ENCODE measurements around the gene VIPR2.

Gene VIPR2

DNA sequence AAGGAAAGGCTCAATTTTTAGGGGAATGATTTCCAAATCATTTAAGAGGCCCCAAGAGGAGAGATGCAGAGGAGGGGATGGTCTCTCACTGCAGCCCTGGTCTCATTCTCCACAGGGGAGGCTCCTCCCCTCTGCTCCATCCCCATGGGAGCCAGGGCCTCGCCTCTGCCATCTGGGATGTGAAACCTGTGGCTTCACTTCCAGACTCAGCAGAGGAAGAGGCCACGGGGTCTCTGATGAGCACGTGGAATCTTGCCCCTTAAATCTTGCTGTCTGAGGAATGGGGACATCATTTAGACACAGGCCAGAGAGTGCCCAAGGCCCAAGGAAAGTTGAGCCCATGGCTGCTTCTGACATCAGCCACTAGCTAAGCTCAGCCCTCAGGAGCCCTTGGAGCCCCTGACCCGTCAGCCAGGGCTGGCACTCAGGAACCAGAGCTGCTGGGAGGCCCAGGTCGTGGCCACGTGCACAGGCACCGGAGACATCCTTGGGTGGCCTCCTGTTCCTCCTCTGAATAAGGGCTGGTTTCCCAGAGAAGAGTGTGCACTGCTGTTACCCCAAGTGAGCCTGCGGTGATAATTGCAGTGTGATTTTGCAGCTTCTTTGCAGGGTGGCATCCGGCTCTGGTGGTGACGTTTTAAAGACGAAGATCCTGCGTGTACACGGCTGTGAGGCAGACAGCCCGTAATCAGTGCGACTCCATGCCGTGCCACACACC lies 50.5 kb downstream of the VIPR2 start:
- FAIRE-seq (no peak), DNase-seq (ENCODE audit: insufficient read length, low spot score) (no peak)
- TF ChIP-seq POLR2AphosphoS5 (IDR thresholded peaks at IDR 0.05; ENCODE audit: low read depth, low read length), result no peak
- no peak for TF ChIP-seq POU2F2 (IDR thresholded peaks at IDR 0.05; ENCODE audit: low read depth, low read length)
- no peak for TF ChIP-seq TAF1 (IDR thresholded peaks at IDR 0.05; ENCODE audit: low read depth, low read length)
- TF ChIP-seq SPI1 (IDR thresholded peaks at IDR 0.05; ENCODE audit: low read depth, low read length), result no peak
- no peak for TF ChIP-seq PAX5 (IDR thresholded peaks at IDR 0.05; ENCODE audit: insufficient read depth, low read length, severe bottlenecking)
- TF ChIP-seq POLR2A (IDR thresholded peaks at IDR 0.05; ENCODE audit: low read depth, low read length), result no peak

DNA sequence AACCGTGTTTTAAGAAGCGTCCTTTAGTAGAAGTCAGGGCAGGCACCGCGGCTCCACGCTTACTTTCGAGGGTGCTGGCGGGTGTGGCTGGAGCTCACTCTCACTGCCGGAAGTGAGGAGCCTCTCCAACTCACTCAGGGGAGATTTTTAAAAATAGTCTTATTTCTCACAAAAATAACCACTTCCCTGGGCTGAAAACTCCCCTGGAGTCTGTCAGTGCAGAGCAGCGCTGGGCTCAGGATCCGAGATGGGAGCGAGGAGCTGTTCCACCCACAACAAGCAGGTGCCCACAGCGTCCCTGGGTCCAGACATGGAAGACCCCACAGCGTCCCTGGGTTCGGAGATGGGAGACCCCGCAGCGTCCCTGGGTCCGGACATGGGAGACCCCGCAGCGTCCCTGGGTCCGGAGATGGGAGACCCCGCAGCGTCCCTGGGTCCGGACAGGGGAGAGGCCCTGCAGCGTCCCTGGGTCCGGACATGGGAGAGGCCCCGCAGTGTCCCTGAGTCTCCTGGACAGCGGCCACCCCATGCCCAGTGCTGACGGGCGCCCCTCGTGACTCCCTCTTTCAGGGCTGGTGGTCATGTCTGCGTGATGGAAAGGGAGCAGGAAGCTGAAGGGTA lies 51.2 kb downstream of the VIPR2 start:
- DNase-seq (ENCODE audit: insufficient read length, low spot score) (no peak), FAIRE-seq (no peak)
- TF ChIP-seq POLR2A (IDR thresholded peaks at IDR 0.05; ENCODE audit: low read depth, low read length), result no peak
- TF ChIP-seq POLR2AphosphoS5 (IDR thresholded peaks at IDR 0.05; ENCODE audit: low read depth, low read length), result no peak
- no peak for TF ChIP-seq POU2F2 (IDR thresholded peaks at IDR 0.05; ENCODE audit: low read depth, low read length)
- no peak for TF ChIP-seq SPI1 (IDR thresholded peaks at IDR 0.05; ENCODE audit: low read depth, low read length)
- no peak for TF ChIP-seq TAF1 (IDR thresholded peaks at IDR 0.05; ENCODE audit: low read depth, low read length)
- no peak for TF ChIP-seq PAX5 (IDR thresholded peaks at IDR 0.05; ENCODE audit: insufficient read depth, low read length, severe bottlenecking)

DNA sequence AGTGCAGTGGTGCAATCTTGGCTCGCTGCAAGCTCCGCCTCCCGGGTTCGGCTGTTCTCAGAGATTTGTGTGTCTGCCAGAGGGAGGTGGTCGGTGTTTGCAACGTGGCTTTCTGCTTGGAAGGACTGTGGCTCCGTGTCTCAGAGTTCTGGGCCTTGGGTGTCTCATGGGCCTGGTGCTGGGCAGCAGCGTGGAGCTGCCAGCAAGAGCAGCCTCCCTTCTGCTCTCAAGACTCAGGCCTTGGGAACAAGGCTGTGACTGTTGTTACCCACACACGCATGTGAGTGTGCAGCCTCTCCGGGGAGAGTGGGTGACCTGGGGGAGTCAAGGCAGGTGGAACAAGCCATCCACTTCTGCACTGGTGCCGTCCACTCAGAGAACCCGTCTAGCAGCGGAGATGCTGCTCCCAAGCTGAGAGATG lies 52.0 kb downstream of the VIPR2 start:
- FAIRE-seq (no peak), DNase-seq (ENCODE audit: insufficient read length, low spot score) (no peak)
- TF ChIP-seq POLR2AphosphoS5 (IDR thresholded peaks at IDR 0.05; ENCODE audit: low read depth, low read length) (no peak), TAF1 (IDR thresholded peaks at IDR 0.05; ENCODE audit: low read depth, low read length) (no peak), POLR2A (IDR thresholded peaks at IDR 0.05; ENCODE audit: low read depth, low read length) (no peak), POU2F2 (IDR thresholded peaks at IDR 0.05; ENCODE audit: low read depth, low read length) (no peak), SPI1 (IDR thresholded peaks at IDR 0.05; ENCODE audit: low read depth, low read length) (no peak), PAX5 (IDR thresholded peaks at IDR 0.05; ENCODE audit: insufficient read depth, low read length, severe bottlenecking) (no peak)

DNA sequence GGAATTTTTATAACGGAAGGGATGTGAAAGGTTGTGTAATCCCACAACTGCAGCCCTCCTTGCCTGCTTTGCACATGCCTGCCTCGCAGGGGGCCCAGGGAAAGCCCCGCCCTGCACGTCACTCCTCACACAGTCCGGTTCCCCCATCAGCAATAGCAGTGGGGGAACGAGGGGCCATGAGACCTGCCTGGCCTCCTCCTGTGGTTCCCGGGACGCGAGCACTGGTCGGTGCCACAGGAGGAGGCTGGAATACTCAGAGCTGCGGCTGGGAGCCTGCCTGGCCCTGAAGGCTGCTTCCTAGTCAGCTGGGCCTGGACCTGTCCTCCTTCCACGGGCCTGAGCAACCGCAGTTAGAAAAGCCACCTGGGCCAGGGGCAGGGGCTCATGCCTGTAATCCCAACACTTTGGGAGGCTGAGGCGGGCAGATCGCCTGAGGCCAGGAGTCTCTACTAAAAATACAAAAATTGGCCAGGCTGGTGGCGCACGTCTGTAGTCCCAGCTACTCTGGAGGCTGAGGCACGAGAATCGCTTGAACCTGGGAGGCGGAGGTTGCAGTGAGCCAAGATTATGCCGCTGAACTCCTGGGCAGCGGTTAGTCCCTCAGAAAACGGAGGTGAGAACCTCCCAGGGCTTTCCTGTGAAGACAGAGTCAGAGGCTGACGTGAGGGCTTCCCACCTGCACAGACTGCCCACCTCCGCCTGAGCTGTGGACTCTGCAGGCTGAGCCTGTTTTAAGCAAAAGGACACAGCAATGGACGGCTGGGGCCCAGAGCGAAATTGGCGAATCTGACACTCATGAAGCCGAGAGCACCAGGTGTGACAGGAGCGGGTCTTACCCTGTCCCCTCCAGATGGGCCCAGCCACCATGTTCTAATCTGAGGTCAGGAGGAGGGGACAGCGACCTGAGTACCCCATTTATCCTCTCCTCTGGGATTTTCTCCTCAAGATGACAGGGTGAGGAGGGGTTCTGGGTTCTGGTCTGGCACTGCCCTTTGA lies 52.9 kb downstream of the VIPR2 start:
- FAIRE-seq, result no peak
- TF ChIP-seq TAF1 (IDR thresholded peaks at IDR 0.05; ENCODE audit: low read depth, low read length) (no peak), POLR2AphosphoS5 (IDR thresholded peaks at IDR 0.05; ENCODE audit: low read depth, low read length) (no peak), POU2F2 (IDR thresholded peaks at IDR 0.05; ENCODE audit: low read depth, low read length) (no peak), POLR2A (IDR thresholded peaks at IDR 0.05; ENCODE audit: low read depth, low read length) (no peak), SPI1 (IDR thresholded peaks at IDR 0.05; ENCODE audit: low read depth, low read length) (no peak), PAX5 (IDR thresholded peaks at IDR 0.05; ENCODE audit: insufficient read depth, low read length, severe bottlenecking) (no peak)

DNA sequence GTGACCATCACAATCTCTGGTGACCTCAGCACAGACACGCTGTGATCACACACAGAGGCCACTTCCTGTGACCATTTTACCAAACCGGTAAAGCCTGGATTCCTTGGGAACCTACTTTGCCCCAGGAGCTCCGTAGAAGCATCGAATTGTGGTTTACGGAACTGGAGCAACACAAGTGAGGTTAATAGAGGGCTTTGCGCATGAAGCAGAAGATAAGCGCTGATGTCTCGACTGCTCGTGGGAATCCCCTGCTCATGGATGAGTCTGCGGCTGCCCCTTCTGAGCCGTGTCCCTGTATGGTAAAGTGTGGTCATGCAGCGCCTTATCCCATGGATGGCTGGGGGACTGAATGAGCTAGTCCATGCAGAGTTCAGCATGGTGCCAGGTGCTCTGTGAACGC lies 53.6 kb downstream of the VIPR2 start:
- DNase-seq (ENCODE audit: insufficient read length, low spot score) (no peak), FAIRE-seq (no peak)
- no peak for TF ChIP-seq TAF1 (IDR thresholded peaks at IDR 0.05; ENCODE audit: low read depth, low read length)
- TF ChIP-seq POLR2AphosphoS5 (IDR thresholded peaks at IDR 0.05; ENCODE audit: low read depth, low read length), result no peak
- no peak for TF ChIP-seq POLR2A (IDR thresholded peaks at IDR 0.05; ENCODE audit: low read depth, low read length)
- no peak for TF ChIP-seq PAX5 (IDR thresholded peaks at IDR 0.05; ENCODE audit: insufficient read depth, low read length, severe bottlenecking)
- TF ChIP-seq SPI1 (IDR thresholded peaks at IDR 0.05; ENCODE audit: low read depth, low read length), result no peak
- TF ChIP-seq POU2F2 (IDR thresholded peaks at IDR 0.05; ENCODE audit: low read depth, low read length), result no peak

More for the DNA sequence above, 52.9 kb downstream of the VIPR2 start:
- DNase-seq (ENCODE audit: insufficient read length, low spot score), result no peak

DNA sequence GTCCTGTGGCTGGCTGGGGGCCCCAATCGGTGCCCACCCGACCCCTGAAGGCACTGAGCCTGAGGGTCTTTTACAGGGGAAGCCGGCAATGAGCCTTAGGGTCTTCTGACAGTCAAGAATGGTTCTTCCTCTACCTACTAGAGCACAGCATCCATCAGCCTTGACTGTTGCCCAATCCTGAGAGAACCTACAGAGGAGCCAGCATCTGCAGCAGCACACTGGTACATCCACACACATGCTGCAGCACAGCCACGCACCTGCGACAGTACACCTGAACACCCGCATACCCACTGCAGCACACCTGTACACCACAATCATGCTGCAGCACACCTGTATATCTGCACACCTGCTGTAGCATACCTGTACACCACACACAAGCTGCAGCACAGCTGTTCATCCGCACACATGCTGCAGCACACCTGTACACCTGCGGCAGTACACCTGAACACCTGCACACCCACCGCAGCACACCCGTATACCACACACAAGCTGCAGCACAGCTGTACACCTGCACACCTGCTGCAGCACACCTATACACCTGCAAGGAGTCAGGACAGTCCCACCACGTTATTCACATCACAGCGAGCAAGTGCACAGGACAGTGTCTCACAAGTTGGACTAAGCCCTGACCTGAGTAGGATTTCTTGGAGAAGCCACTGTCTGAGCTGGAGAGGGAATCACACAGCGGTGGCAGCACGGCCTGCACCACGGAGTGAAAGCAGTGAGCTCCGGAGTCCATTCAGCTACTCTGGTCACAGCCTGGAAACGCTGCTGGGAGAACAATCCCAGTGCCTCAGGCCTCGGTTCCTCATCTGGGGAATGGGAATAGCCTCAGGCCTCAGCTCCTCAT lies 56.4 kb downstream of the VIPR2 start:
- FAIRE-seq, result no peak
- DNase-seq (ENCODE audit: insufficient read length, low spot score), result no peak

DNA sequence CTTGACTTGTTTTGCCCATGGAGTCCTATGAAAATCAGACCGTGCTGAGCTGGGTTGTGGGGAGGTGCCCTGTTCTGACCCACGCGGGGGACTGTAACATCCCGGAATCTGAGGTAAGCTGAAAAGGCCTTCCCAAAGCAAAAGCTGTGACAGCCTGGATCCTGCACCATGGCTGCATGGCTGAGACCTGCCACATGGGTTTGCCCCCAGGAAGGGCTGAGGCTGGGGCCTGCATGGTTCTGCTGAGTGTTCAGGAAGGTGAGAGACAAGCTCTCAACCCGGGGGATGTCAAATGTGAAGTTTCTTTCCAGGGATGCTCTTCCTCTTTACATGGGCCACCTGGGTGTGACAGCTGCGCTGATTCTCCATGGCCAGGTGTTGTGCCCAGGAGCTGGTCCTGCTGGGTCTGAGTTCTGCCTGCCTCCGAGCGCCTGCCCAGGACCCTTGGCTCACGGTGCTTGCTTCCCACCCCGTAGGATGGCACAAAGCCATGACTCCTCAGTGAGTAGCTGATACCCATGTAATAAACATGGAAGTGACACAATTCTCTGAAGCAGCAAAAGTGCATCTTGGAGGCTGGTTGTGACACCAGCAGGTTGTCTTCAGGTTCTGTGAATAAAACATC lies 58.3 kb downstream of the VIPR2 start:
- FAIRE-seq, result no peak
- TF ChIP-seq POLR2A (IDR thresholded peaks at IDR 0.05; ENCODE audit: low read depth, low read length) (no peak), PAX5 (IDR thresholded peaks at IDR 0.05; ENCODE audit: insufficient read depth, low read length, severe bottlenecking) (no peak), SPI1 (IDR thresholded peaks at IDR 0.05; ENCODE audit: low read depth, low read length) (no peak), POLR2AphosphoS5 (IDR thresholded peaks at IDR 0.05; ENCODE audit: low read depth, low read length) (no peak), POU2F2 (IDR thresholded peaks at IDR 0.05; ENCODE audit: low read depth, low read length) (no peak), TAF1 (IDR thresholded peaks at IDR 0.05; ENCODE audit: low read depth, low read length) (no peak)
- no peak for DNase-seq (ENCODE audit: insufficient read length, low spot score)

More for the DNA sequence above, 56.4 kb downstream of the VIPR2 start:
- TF ChIP-seq POLR2A (IDR thresholded peaks at IDR 0.05; ENCODE audit: low read depth, low read length), result no peak
- TF ChIP-seq SPI1 (IDR thresholded peaks at IDR 0.05; ENCODE audit: low read depth, low read length), result no peak
- no peak for TF ChIP-seq TAF1 (IDR thresholded peaks at IDR 0.05; ENCODE audit: low read depth, low read length)
- TF ChIP-seq POU2F2 (IDR thresholded peaks at IDR 0.05; ENCODE audit: low read depth, low read length), result no peak
- no peak for TF ChIP-seq PAX5 (IDR thresholded peaks at IDR 0.05; ENCODE audit: insufficient read depth, low read length, severe bottlenecking)
- TF ChIP-seq POLR2AphosphoS5 (IDR thresholded peaks at IDR 0.05; ENCODE audit: low read depth, low read length), result no peak
